ENCODE data around the gene BLTP3B. TPM values are rescaled to one million over a fixed set of nuclear protein-coding genes. Genes with fewer than 3 reads are reported as not detected.

BLTP3B gene
- total and polyA plus RNA-seq, 2 donors (not counting 1 experiment from before 2014, with no cell fraction given): 9.1 to 27.4 TPM

GRCh38 chr12:100157427-100157821 lies 14.8 kb upstream of the BLTP3B start:
- Histone ChIP-seq H3K9ac (ENCODE audit: low read length) (no peak overlapping the region), H3K4me2 (replicated peaks; ENCODE audit: low read depth, low read length, poor library complexity, severe bottlenecking) (no peak overlapping the region), H4K20me1 (ENCODE audit: control insufficient read depth, insufficient read depth, low read length, poor library complexity, severe bottlenecking) (no peaks in the 10 kb centered on the region), H3K36me3 (replicated peaks in 1 of 2; ENCODE audit: control extremely low read depth in 1 of 2, control insufficient read depth in 1 of 2, extremely low read depth in 1 of 2, insufficient read depth in 2 of 2, low read length in 1 of 2) (no peaks in the 10 kb centered on the region), H3K4me3 (ENCODE audit: control extremely low read depth in 1 of 5, extremely low read depth in 1 of 5, insufficient read depth in 1 of 5, low read depth in 2 of 5, low read length in 4 of 5) (no peak overlapping the region), H3K27me3 (replicated peaks in 1 of 4; ENCODE audit: control extremely low read depth in 1 of 4, control insufficient read depth in 3 of 4, insufficient read depth in 4 of 4, low read length in 3 of 4) (no peaks in the 10 kb centered on the region), H3K79me2 (ENCODE audit: control insufficient read depth, insufficient read depth, low read length) (no peaks in the 10 kb centered on the region), H3K9me3 (ENCODE audit: control extremely low read depth in 1 of 3, control insufficient read depth in 2 of 3, insufficient read depth in 1 of 3, low read length in 2 of 3) (no peaks in the 10 kb centered on the region), H3K4me1 (ENCODE audit: control insufficient read depth in 2 of 2, insufficient read depth in 2 of 2, low read length in 2 of 2) (peaks cover 0 to 3% of the 10 kb centered on the region in 2 donors), H3K27ac (ENCODE audit: low read length in 2 of 2) (no peak overlapping the region), H2AFZ (ENCODE audit: insufficient read depth, low read depth, low read length, poor library complexity, severe bottlenecking) (no peak overlapping the region)
- POLR2A ChIA-PET: no interaction called here
- Mint-ChIP-seq H3K4me3 (no peak overlapping the region), H3K4me1 (no peaks in the 10 kb centered on the region), H3K9me3 (ENCODE audit: insufficient read depth) (no peaks in the 10 kb centered on the region), H3K27me3 (no peaks in the 10 kb centered on the region), H3K27ac (no peak overlapping the region)
- no peak for TF ChIP-seq CTCF (IDR thresholded peaks at IDR 0.05)
- TF ChIP-seq EZH2 (IDR thresholded peaks at IDR 0.05; ENCODE audit: borderline replicate concordance, insufficient read depth, low read depth, low read length, poor library complexity, severe bottlenecking): no peak
- CTCF ChIA-PET: no interaction called here
- ATAC-seq (ENCODE audit: low read depth) (no peak), DNase-seq (no peak)
- 93% methylated on average over 8 of the region's 8 CpGs for WGBS (ENCODE audit: insufficient coverage)
- intact Hi-C loops (cut with micrococcal nuclease): loop anchor here (10.0 kb wide), 1 partner anchor 397 kb away; no protein-coding TSS in a partner anchor

DNA sequence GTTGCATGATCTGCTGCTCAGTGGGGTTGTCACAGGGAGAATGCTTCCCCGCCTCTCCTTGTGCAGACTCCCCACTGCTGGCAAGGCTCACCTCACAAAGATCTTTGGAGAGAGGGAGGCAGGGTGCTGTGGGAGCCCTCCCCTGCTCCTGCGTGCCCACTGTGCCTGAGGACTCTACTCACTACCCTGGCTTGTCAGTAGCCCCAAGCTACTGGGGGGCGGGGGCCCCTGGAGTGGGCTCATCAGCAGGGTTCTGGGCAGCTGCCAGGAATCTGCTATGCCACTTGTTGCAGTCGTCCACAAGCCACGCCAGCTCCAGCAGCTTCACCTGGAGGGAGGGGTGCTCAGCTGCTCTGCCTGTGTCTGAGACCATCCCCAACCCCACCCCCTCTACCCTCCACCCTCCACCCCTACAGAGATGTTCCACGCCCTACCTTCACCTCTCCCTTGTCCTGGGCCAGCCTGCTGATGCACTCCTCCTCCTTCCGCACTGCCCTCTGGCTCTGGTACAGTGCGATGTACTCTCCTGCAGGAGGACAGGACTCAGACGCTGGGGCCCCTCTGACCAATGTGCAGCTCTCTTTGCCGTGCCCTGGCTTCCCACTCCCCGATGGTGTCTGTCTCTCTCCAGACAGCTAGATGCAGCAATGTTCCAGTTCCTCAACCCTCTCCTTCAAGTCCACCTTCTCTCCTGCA lies 14.2 kb upstream of the BLTP3B start:
- POLR2A ChIA-PET: no interaction called here
- Histone ChIP-seq H3K9ac (ENCODE audit: low read length) (no peak overlapping the region), H3K4me2 (replicated peaks; ENCODE audit: low read depth, low read length, poor library complexity, severe bottlenecking) (no peak overlapping the region), H3K79me2 (ENCODE audit: control insufficient read depth, insufficient read depth, low read length) (no peaks in the 10 kb centered on the region), H2AFZ (ENCODE audit: insufficient read depth, low read depth, low read length, poor library complexity, severe bottlenecking) (no peak overlapping the region), H3K36me3 (replicated peaks in 1 of 2; ENCODE audit: control extremely low read depth in 1 of 2, control insufficient read depth in 1 of 2, extremely low read depth in 1 of 2, insufficient read depth in 2 of 2, low read length in 1 of 2) (no peaks in the 10 kb centered on the region), H3K27me3 (replicated peaks in 1 of 4; ENCODE audit: control extremely low read depth in 1 of 4, control insufficient read depth in 3 of 4, insufficient read depth in 4 of 4, low read length in 3 of 4) (no peaks in the 10 kb centered on the region), H3K27ac (ENCODE audit: low read length in 2 of 2) (no peak overlapping the region), H3K4me3 (ENCODE audit: control extremely low read depth in 1 of 5, extremely low read depth in 1 of 5, insufficient read depth in 1 of 5, low read depth in 2 of 5, low read length in 4 of 5) (no peak overlapping the region), H4K20me1 (ENCODE audit: control insufficient read depth, insufficient read depth, low read length, poor library complexity, severe bottlenecking) (no peaks in the 10 kb centered on the region), H3K9me3 (ENCODE audit: control extremely low read depth in 1 of 3, control insufficient read depth in 2 of 3, insufficient read depth in 1 of 3, low read length in 2 of 3) (no peaks in the 10 kb centered on the region), H3K4me1 (ENCODE audit: control insufficient read depth in 2 of 2, insufficient read depth in 2 of 2, low read length in 2 of 2) (peaks cover 0 to 3% of the 10 kb centered on the region in 2 donors)
- Mint-ChIP-seq H3K4me3 (no peak overlapping the region), H3K9me3 (ENCODE audit: insufficient read depth) (no peaks in the 10 kb centered on the region), H3K27ac (no peak overlapping the region), H3K4me1 (no peaks in the 10 kb centered on the region), H3K27me3 (no peaks in the 10 kb centered on the region)
- CTCF ChIA-PET: no interaction called here
- no peak for ATAC-seq (ENCODE audit: low read depth)
- DNase-seq: no peak
- no peak for TF ChIP-seq EZH2 (IDR thresholded peaks at IDR 0.05; ENCODE audit: borderline replicate concordance, insufficient read depth, low read depth, low read length, poor library complexity, severe bottlenecking)
- no peak for TF ChIP-seq CTCF (IDR thresholded peaks at IDR 0.05)
- WGBS (ENCODE audit: insufficient coverage): 95% methylated on average over 11 of the region's 11 CpGs
- intact Hi-C loops (cut with micrococcal nuclease): loop anchor here (10.0 kb wide), 1 partner anchor 398 kb away; no protein-coding TSS in a partner anchor
